Neural progenitor cell (in vitro differentiated cells): ENCODE data around the gene ATP11C. TPM values are rescaled to one million over a fixed set of nuclear protein-coding genes. Genes with fewer than 3 reads are reported as not detected.
A peak's percentile ranks its signal among the peaks of the same experiment; 100 is the strongest.

Source experiments
- DNase-seq: peaks from one replicate; pipeline ENCODE4 v3.0.0-alpha.2; 2016; ENCODE audit warnings: low spot score
- H2AFZ ChIP-seq: fragments of 200-600 bp; sonication (generic); replicated peaks from 2 replicates; pipeline ENCODE4 v1.6.1; 2016; ENCODE audit warnings: antibody characterized with exemption
- H3F3A ChIP-seq: fragments of 200-600 bp; sonication (generic); 2 replicates; pipeline ENCODE4 v1.6.1; 2016; ENCODE audit warnings: antibody characterized with exemption, low read depth
- H3K27ac ChIP-seq: fragments of 200-600 bp; sonication (generic); 2 replicates; pipeline ENCODE4 v1.5.1; 2016; ENCODE audit warnings: mild to moderate bottlenecking
- H3K27me3 ChIP-seq: fragments of 200-600 bp; sonication (generic); 2 replicates; pipeline ENCODE4 v1.6.1; 2016; ENCODE audit warnings: mild to moderate bottlenecking, moderate library complexity
- H3K36me3 ChIP-seq: fragments of 200-600 bp; sonication (generic); 2 replicates; pipeline ENCODE4 v1.5.1; 2016
- H3K4me1 ChIP-seq: fragments of 200-600 bp; sonication (generic); 2 replicates; pipeline ENCODE4 v1.6.1; 2016; ENCODE audit warnings: mixed run types
- H3K4me2 ChIP-seq: fragments of 200-600 bp; sonication (generic); 2 replicates; pipeline ENCODE4 v1.6.1; 2016
- H3K4me3 ChIP-seq: fragments of 200-600 bp; sonication (generic); 2 replicates; pipeline ENCODE4 v1.5.1; 2016
- H3K79me2 ChIP-seq: fragments of 200-600 bp; sonication (generic); 2 replicates; pipeline ENCODE4 v1.6.1; 2016; ENCODE audit warnings: low read depth
- H3K9ac ChIP-seq: fragments of 200-600 bp; sonication (generic); 2 replicates; pipeline ENCODE4 v1.6.1; 2016
- H3K9me3 ChIP-seq: fragments of 200-600 bp; sonication (generic); 2 replicates; pipeline ENCODE4 v1.5.1; 2016; ENCODE audit warnings: low read depth
- H4K20me1 ChIP-seq: fragments of 200-600 bp; sonication (generic); 2 replicates; pipeline ENCODE4 v1.6.1; 2016; ENCODE audit warnings: low read depth
- H3K27ac Mint-ChIP-seq: 3 replicates; pipeline ENCODE4 v1.8.0; 2021; ENCODE audit warnings: mixed read lengths
- H3K27me3 Mint-ChIP-seq: 2 replicates; pipeline ENCODE4 v1.8.0; 2022; ENCODE audit warnings: low read depth, mild to moderate bottlenecking, inconsistent platforms, moderate library complexity, mixed read lengths; ENCODE audit not compliant: insufficient read depth
- H3K36me3 Mint-ChIP-seq: 3 replicates; pipeline ENCODE4 v1.8.0; 2021; ENCODE audit warnings: mixed read lengths
- H3K4me1 Mint-ChIP-seq: 3 replicates; pipeline ENCODE4 v1.8.0; 2021; ENCODE audit warnings: mixed read lengths
- H3K4me3 Mint-ChIP-seq: 3 replicates; pipeline ENCODE4 v1.8.0; 2021; ENCODE audit warnings: mild to moderate bottlenecking, moderate library complexity, mixed read lengths
- H3K9me3 Mint-ChIP-seq: 3 replicates; pipeline ENCODE4 v1.8.0; 2020; ENCODE audit warnings: mixed read lengths
- CTCF ChIP-seq: fragments of 200-600 bp; sonication (generic); IDR thresholded peaks from 2 replicates; pipeline ENCODE4 v1.5.1; 2017; ENCODE audit warnings: antibody characterized with exemption, mild to moderate bottlenecking
- EZH2 ChIP-seq: fragments of 200-600 bp; sonication (generic); IDR thresholded peaks from 2 replicates; pipeline ENCODE4 v1.6.1; 2017; ENCODE audit warnings: antibody characterized with exemption, mild to moderate bottlenecking, moderate library complexity
- EZH2phosphoT487 ChIP-seq: fragments of 200-600 bp; sonication (generic); IDR thresholded peaks from 2 replicates; pipeline ENCODE4 v1.6.1; 2017; ENCODE audit warnings: antibody characterized with exemption
- total RNA-seq: library from RNA; depleted of rRNA; stranded (reverse); fragments of >200 nt; gene quantifications from 2 replicates; pipeline ENCODE4 v1.2.3, GENCODE V29; 2015; ENCODE audit warnings: low replicate concordance

ATP11C gene
- total RNA-seq, 1 donor from 2014 or later = 68.0 TPM

- Mint-ChIP-seq H3K4me3 (no peak overlapping the region), H3K27ac (no peak overlapping the region), H3K4me1 (no peaks in the 10 kb centered on the region), H3K27me3 (no peaks in the 10 kb centered on the region), H3K36me3 (peaks cover 64% of the 10 kb centered on the region), H3K9me3 (peaks cover 14% of the 10 kb centered on the region)
- Histone ChIP-seq H4K20me1 (no peaks in the 10 kb centered on the region), H2AFZ (no peak overlapping the region), H3K4me3 (no peak overlapping the region), H3K27me3 (no peaks in the 10 kb centered on the region), H3K79me2 (no peaks in the 10 kb centered on the region), H3K4me2 (no peak overlapping the region), H3K27ac (no peak overlapping the region), H3F3A (no peaks in the 10 kb centered on the region), H3K9ac (no peak overlapping the region), H3K36me3 (peaks cover 6% of the 10 kb centered on the region), H3K9me3 (peaks cover 10% of the 10 kb centered on the region), H3K4me1 (no peaks in the 10 kb centered on the region)
- no peak for TF ChIP-seq CTCF
- DNase-seq = peak; percentile 2
These were observed 156.3 kb downstream of the ATP11C start for GRCh38 chrX:139776599-139776998.

DNA sequence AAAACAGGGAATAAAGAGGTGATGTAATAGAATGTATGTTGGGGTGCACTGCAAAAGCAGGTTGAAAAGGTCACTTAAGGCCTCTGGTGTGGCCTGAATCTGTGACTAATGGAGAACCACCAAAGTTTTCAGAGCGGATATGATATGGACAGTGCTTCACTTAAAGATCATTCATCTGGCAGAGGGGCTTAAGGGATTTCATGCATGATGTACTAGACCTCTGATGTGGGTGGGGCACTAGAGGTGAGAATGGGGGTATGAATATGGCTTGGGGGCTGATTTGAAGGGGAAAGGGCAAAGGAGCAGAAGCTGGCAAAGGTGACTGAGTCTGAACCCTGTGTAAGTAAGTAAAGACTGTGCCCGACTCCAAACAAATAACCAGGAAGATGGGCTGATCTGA, 162.5 kb downstream of the ATP11C start:
- Histone ChIP-seq H3K4me1 (no peaks in the 10 kb centered on the region), H3K4me3 (no peak overlapping the region), H3K9ac (no peak overlapping the region), H2AFZ (no peak overlapping the region), H3K36me3 (peaks cover 6% of the 10 kb centered on the region), H3F3A (no peaks in the 10 kb centered on the region), H3K27ac (no peak overlapping the region), H3K4me2 (no peak overlapping the region), H3K9me3 (no peaks in the 10 kb centered on the region), H3K27me3 (no peaks in the 10 kb centered on the region), H4K20me1 (no peaks in the 10 kb centered on the region), H3K79me2 (no peaks in the 10 kb centered on the region)
- Mint-ChIP-seq H3K4me3 (no peak overlapping the region), H3K27ac (no peak overlapping the region), H3K36me3 (peaks cover 49% of the 10 kb centered on the region), H3K4me1 (no peaks in the 10 kb centered on the region), H3K27me3 (no peaks in the 10 kb centered on the region), H3K9me3 (peaks cover 19% of the 10 kb centered on the region)
- TF ChIP-seq EZH2phosphoT487 (no peak), CTCF (no peak), EZH2 (no peak)
- DNase-seq = no peak

DNA sequence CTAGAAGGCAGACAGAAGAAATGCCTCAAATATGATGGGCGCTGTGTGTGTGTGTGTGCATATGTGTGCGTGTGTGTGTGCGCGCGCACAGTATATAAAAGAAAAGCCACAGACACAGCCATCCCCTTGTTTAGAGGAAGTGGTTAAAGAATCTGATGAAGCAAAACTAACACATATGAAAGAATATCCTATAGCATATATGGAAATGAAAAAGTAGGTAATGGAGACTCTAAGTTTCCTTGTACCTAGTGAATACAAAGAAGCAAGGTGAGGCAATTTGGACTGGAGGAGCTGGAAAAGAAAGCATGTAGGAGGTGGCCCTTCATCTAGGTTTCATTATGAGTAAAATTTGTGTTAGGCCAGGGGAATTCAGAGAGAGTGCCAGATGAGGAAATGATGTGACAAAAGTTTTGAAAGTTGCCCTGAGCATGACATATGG, 166.3 kb downstream of the ATP11C start:
- H3K36me3 ChIP-seq = no peaks in the 10 kb centered on the region
- TF ChIP-seq EZH2phosphoT487 (no peak), CTCF (no peak), EZH2 (no peak)
- H3F3A ChIP-seq = no peaks in the 10 kb centered on the region
- Mint-ChIP-seq H3K4me3 (no peak overlapping the region), H3K9me3 (peaks cover 5% of the 10 kb centered on the region), H3K27me3 (no peaks in the 10 kb centered on the region), H3K4me1 (no peaks in the 10 kb centered on the region), H3K36me3 (peaks cover 17% of the 10 kb centered on the region), H3K27ac (no peak overlapping the region)
- H3K9ac ChIP-seq = no peak overlapping the region
- H3K79me2 ChIP-seq = no peaks in the 10 kb centered on the region
- no peak overlapping the region for H3K27ac ChIP-seq
- no peaks in the 10 kb centered on the region for H3K27me3 ChIP-seq
- H3K9me3 ChIP-seq = peaks cover 8% of the 10 kb centered on the region
- H3K4me2 ChIP-seq = no peak overlapping the region
- no peaks in the 10 kb centered on the region for H4K20me1 ChIP-seq
- no peak overlapping the region for H2AFZ ChIP-seq
- H3K4me1 ChIP-seq = no peaks in the 10 kb centered on the region
- H3K4me3 ChIP-seq = no peak overlapping the region
- DNase-seq = no peak
